ENCODE measurements around the gene BMPR1B.

BMPR1B gene

DNA sequence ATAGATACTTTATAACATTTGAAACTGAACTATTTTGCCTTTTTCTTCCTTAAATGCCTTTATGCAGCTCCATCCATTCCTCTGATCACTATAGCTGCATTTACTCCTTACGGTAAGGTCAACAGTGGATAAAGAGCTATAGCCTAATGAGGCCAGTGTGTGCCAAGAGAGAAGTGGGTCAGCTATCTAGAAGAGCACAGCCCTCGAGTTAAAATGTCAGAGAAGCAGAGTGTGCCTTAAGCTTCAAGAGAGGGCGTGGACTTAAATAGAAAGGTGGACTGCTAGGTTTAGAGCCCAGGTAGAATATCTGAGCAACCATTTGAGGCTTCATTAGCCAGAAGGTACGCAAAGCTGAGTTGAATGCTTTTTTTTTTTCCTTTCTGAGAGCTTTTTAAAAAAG lies 347.4 kb downstream of the BMPR1B start:
- peaks cover 4% of the 10 kb centered on the region for H3K9me3 Mint-ChIP-seq
- no peak overlapping the region for H3K27ac Mint-ChIP-seq
- peaks cover 5% of the 10 kb centered on the region for H3K36me3 Mint-ChIP-seq (ENCODE audit: low read depth)
- TF ChIP-seq, protein P1, sequence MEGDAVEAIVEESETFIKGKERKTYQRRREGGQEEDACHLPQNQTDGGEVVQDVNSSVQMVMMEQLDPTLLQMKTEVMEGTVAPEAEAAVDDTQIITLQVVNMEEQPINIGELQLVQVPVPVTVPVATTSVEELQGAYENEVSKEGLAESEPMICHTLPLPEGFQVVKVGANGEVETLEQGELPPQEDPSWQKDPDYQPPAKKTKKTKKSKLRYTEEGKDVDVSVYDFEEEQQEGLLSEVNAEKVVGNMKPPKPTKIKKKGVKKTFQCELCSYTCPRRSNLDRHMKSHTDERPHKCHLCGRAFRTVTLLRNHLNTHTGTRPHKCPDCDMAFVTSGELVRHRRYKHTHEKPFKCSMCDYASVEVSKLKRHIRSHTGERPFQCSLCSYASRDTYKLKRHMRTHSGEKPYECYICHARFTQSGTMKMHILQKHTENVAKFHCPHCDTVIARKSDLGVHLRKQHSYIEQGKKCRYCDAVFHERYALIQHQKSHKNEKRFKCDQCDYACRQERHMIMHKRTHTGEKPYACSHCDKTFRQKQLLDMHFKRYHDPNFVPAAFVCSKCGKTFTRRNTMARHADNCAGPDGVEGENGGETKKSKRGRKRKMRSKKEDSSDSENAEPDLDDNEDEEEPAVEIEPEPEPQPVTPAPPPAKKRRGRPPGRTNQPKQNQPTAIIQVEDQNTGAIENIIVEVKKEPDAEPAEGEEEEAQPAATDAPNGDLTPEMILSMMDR (IDR thresholded peaks at IDR 0.05): no peak
- H3K4me3 Mint-ChIP-seq: no peak overlapping the region
- no peak for DNase-seq
- no peaks in the 10 kb centered on the region for H3K27me3 Mint-ChIP-seq (ENCODE audit: low read depth, poor library complexity)
- peaks cover 7% of the 10 kb centered on the region for H3K4me1 Mint-ChIP-seq

DNA sequence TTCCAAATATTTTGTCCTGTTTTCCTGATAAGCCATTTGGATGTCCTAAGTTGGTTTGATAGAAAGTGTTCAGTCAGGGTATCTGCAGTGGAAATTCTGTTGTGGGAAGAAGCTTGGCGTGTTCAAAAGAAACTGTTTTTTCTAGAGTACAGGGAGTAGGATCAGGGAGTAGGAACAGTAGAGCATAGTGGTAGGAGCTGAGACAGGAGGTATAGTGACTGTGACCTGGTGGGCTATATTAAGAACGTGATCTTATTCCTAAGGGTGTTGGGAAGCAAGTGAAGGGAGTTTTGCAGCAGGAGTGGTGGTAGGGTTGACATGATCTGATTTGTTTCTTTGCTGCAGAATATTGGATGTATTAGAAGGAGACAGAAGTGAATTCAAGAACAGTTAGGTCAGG lies 348.2 kb downstream of the BMPR1B start:
- DNase-seq: no peak

DNA sequence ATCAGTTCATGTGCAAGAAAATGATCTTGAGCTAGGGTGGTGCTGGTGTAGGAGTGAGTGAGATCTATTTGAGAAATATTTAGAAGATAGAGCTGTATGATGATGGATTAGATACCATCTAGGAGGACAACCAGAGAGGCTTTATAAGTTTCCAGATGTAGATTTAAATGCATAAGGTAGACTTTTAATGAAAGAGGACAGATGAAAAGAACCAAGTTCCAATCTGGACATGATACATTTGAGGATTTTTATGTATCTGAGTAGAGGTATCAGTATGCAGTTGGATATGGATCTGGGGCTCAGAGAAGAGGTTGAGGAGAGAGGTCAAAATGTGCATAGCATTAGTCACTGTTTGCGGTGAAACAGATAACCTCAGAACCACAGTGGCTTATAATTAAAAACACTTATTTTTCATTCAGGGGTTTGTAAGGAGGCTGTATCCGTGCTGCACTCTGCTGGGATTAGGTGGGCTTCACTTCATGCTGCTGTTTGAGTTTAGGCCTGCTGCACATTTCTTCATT lies 348.7 kb downstream of the BMPR1B start:
- peaks cover 7% of the 10 kb centered on the region for H3K4me1 Mint-ChIP-seq
- H3K27ac Mint-ChIP-seq: no peak overlapping the region
- H3K36me3 Mint-ChIP-seq (ENCODE audit: low read depth): no peaks in the 10 kb centered on the region
- H3K4me3 Mint-ChIP-seq: no peak overlapping the region
- TF ChIP-seq, protein P1 (IDR thresholded peaks at IDR 0.05): no peak
- no peaks in the 10 kb centered on the region for H3K27me3 Mint-ChIP-seq (ENCODE audit: low read depth, poor library complexity)
- no peaks in the 10 kb centered on the region for H3K9me3 Mint-ChIP-seq
- no peak for DNase-seq

More for the DNA sequence above, 348.2 kb downstream of the BMPR1B start:
- Mint-ChIP-seq H3K36me3 (ENCODE audit: low read depth) (no peaks in the 10 kb centered on the region), H3K4me1 (peaks cover 7% of the 10 kb centered on the region), H3K27me3 (ENCODE audit: low read depth, poor library complexity) (no peaks in the 10 kb centered on the region), H3K4me3 (no peak overlapping the region), H3K27ac (no peak overlapping the region), H3K9me3 (no peaks in the 10 kb centered on the region)
- TF ChIP-seq, protein P1 (IDR thresholded peaks at IDR 0.05): no peak

DNA sequence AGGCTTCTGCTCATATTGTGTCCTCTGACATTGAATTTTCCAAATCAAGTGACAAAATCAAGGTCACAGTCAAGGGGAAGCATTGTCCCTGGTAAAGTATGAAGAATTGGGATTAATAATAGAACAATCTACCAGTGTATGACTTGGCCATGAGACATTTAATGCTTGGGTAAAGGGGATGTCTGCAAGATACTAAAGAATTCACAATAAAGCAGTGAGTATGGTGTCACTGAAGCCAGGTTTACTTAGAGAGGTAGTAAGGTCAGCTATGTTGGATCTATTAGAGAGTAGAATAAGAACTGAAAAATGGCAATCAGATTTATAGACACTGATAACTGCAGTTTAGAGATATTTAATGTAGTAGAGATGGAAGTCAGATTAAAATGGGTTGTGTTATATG lies 349.2 kb downstream of the BMPR1B start:
- Mint-ChIP-seq H3K4me1 (peaks cover 7% of the 10 kb centered on the region), H3K27ac (no peak overlapping the region), H3K36me3 (ENCODE audit: low read depth) (no peaks in the 10 kb centered on the region), H3K9me3 (no peaks in the 10 kb centered on the region), H3K27me3 (ENCODE audit: low read depth, poor library complexity) (no peaks in the 10 kb centered on the region), H3K4me3 (no peak overlapping the region)
- DNase-seq: no peak
- TF ChIP-seq, protein P1 (IDR thresholded peaks at IDR 0.05): no peak

DNA sequence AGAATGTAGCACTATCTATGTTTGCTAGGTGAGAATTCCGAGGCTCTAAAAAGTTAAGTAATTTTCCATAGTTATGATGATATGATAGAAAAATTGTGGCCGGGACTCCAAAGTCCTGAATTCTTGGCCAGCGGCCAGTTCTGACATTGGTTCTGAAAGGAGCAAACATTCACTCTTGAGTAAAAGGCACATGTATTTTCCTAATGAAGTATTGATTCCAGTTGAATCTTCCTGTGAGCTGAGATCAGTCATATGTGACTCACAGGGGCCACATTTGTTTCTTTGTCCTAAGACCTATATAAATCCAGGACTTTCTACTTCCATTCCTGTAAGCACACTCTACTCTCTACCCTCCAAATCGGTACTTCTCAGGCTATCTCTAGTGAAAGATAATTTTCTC lies 349.9 kb downstream of the BMPR1B start:
- no peak for DNase-seq
- H3K27me3 Mint-ChIP-seq (ENCODE audit: low read depth, poor library complexity): no peaks in the 10 kb centered on the region
- H3K4me1 Mint-ChIP-seq: peaks cover 1% of the 10 kb centered on the region
- no peak overlapping the region for H3K27ac Mint-ChIP-seq
- H3K9me3 Mint-ChIP-seq: no peaks in the 10 kb centered on the region
- no peaks in the 10 kb centered on the region for H3K36me3 Mint-ChIP-seq (ENCODE audit: low read depth)
- no peak overlapping the region for H3K4me3 Mint-ChIP-seq
- TF ChIP-seq, protein P1 (IDR thresholded peaks at IDR 0.05): no peak

DNA sequence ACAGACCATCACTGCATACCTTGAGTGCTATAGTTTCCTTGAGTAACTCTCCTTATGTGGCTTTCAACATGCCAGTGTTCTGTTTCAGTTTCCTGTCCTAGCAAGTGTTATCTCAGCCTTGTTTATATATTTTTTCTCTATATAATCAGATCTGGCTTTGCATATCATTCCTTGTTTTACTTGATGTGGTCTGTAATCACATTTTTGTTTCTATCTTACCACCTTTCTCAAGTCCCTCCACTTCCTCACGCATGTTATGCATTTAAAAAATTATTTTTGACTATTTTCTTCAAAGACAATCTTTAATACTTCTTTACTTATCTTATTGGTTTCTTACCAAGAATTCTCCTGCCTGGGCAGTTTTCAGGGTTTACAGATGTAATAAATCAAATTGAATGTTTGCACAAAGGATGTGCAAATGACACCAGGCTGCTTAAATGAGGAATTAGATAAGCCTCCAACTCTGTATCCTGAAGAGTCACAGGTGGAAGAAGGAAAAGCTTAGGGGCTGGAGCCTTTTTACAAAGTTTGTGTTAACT lies 351.2 kb downstream of the BMPR1B start:
- H3K9me3 Mint-ChIP-seq: no peaks in the 10 kb centered on the region
- no peak overlapping the region for H3K27ac Mint-ChIP-seq
- DNase-seq: no peak
- TF ChIP-seq, protein P1 (IDR thresholded peaks at IDR 0.05): no peak
- no peaks in the 10 kb centered on the region for H3K4me1 Mint-ChIP-seq
- no peaks in the 10 kb centered on the region for H3K27me3 Mint-ChIP-seq (ENCODE audit: low read depth, poor library complexity)
- no peaks in the 10 kb centered on the region for H3K36me3 Mint-ChIP-seq (ENCODE audit: low read depth)
- H3K4me3 Mint-ChIP-seq: no peak overlapping the region

Data from nephron progenitor cell (in vitro differentiated cells).